Measurements from ENCODE around the gene RBM6. TPM values are rescaled to one million over a fixed set of nuclear protein-coding genes. Genes with fewer than 3 reads are reported as not detected.

Gene RBM6
- total and polyA plus RNA-seq, 2 experiments from 2014 or later: 66.6 to 97.6 TPM

DNA sequence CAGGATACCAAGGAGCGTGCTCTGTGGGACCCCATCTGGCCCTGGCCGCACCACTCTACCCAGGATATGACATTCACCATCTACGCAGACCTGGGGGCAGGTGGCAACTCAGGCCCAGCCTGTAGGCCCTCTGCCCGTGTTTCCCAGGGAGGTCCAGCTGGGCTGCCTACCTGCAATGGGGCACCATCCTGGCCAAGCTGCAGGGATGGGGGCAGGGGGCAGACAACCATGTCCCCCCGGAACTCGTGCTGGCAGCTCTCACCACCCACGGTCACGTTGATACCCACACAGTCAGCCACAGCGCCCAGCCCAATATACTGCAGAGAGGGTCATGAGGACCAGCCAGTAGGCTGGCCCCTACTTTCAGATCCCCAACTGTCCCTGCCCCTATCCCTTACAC lies 44.2 kb upstream of the RBM6 start:
- ATAC-seq (no peak), DNase-seq (ENCODE audit: low spot score) (no peak)
- Mint-ChIP-seq H3K9me3 (no peaks in the 10 kb centered on the region), H3K4me1 (no peaks in the 10 kb centered on the region), H3K36me3 (ENCODE audit: low read depth) (no peaks in the 10 kb centered on the region), H3K27ac (no peak overlapping the region), H3K4me3 (no peak overlapping the region), H3K27me3 (ENCODE audit: insufficient read depth, low read depth, poor library complexity) (peaks cover 7% of the 10 kb centered on the region)
- Histone ChIP-seq H2AFZ (no peak overlapping the region), H3K36me3 (ENCODE audit: insufficient read depth) (no peaks in the 10 kb centered on the region), H3K4me3 (no peak overlapping the region), H4K20me1 (replicated peaks; ENCODE audit: insufficient read depth) (no peaks in the 10 kb centered on the region), H3K4me2 (no peak overlapping the region), H3K4me1 (ENCODE audit: insufficient read depth) (no peaks in the 10 kb centered on the region), H3F3A (replicated peaks; ENCODE audit: low read depth) (no peaks in the 10 kb centered on the region), H3K9me2 (ENCODE audit: insufficient read depth) (no peaks in the 10 kb centered on the region), H3K27ac (ENCODE audit: low read depth) (no peak overlapping the region), H3K79me2 (replicated peaks; ENCODE audit: insufficient read depth) (no peaks in the 10 kb centered on the region), H3K27me3 (ENCODE audit: insufficient read depth) (no peaks in the 10 kb centered on the region)
- no peak for TF ChIP-seq CREB1 (CRISPR knock-in tag; IDR thresholded peaks at IDR 0.05; ENCODE audit: low read depth)
- TF ChIP-seq, protein P1, sequence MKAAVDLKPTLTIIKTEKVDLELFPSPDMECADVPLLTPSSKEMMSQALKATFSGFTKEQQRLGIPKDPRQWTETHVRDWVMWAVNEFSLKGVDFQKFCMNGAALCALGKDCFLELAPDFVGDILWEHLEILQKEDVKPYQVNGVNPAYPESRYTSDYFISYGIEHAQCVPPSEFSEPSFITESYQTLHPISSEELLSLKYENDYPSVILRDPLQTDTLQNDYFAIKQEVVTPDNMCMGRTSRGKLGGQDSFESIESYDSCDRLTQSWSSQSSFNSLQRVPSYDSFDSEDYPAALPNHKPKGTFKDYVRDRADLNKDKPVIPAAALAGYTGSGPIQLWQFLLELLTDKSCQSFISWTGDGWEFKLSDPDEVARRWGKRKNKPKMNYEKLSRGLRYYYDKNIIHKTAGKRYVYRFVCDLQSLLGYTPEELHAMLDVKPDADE (IDR thresholded peaks at IDR 0.05): no peak
- TF ChIP-seq POLR2AphosphoS5 (IDR thresholded peaks at IDR 0.05; ENCODE audit: low read depth): no peak

DNA sequence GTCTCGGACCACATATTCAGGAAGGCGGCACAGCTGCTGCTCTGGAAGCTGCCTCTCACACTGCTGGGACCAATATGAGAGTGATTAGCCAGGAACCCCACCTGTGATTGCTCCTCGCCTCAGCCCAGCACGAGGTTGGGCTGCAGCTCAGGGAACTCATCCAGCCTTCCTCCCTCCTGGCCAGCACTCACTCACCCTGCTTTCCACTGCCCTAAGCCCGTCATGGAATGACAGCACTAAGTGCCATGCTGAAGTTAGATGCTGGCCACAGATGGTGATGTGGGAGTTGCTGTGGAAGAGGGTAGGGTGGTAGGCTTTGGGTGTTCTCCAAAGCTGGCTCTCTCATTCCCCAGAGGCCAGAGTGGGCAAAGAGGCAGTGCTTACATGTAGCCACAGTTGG lies 43.6 kb upstream of the RBM6 start:
- Mint-ChIP-seq H3K4me3 (no peak overlapping the region), H3K9me3 (no peaks in the 10 kb centered on the region), H3K27ac (no peak overlapping the region), H3K27me3 (ENCODE audit: insufficient read depth, low read depth, poor library complexity) (peaks cover 6% of the 10 kb centered on the region), H3K36me3 (ENCODE audit: low read depth) (no peaks in the 10 kb centered on the region), H3K4me1 (peaks cover 3% of the 10 kb centered on the region; the same call in 2 of the 3 replicates)
- no peak for DNase-seq (ENCODE audit: low spot score)
- no peak overlapping the region for H3K4me3 ChIP-seq
- no peaks in the 10 kb centered on the region for H3K36me3 ChIP-seq (ENCODE audit: insufficient read depth)
- H3F3A ChIP-seq (replicated peaks; ENCODE audit: low read depth): no peaks in the 10 kb centered on the region
- H3K27ac ChIP-seq (ENCODE audit: low read depth): no peak overlapping the region
- no peaks in the 10 kb centered on the region for H3K27me3 ChIP-seq (ENCODE audit: insufficient read depth)
- H2AFZ ChIP-seq: no peak overlapping the region
- no peaks in the 10 kb centered on the region for H4K20me1 ChIP-seq (replicated peaks; ENCODE audit: insufficient read depth)
- no peak for ATAC-seq
- H3K79me2 ChIP-seq (replicated peaks; ENCODE audit: insufficient read depth): no peaks in the 10 kb centered on the region
- H3K4me1 ChIP-seq (ENCODE audit: insufficient read depth): no peaks in the 10 kb centered on the region
- no peaks in the 10 kb centered on the region for H3K9me2 ChIP-seq (ENCODE audit: insufficient read depth)
- TF ChIP-seq EZH2 (IDR thresholded peaks at IDR 0.05; ENCODE audit: low read depth, unreplicated experiment): no peak
- no peak for TF ChIP-seq JUNB (IDR thresholded peaks at IDR 0.05; ENCODE audit: unreplicated experiment)
- TF ChIP-seq STAT1 (IDR thresholded peaks at IDR 0.05; ENCODE audit: unreplicated experiment): no peak
- H3K4me2 ChIP-seq: no peak overlapping the region

DNA sequence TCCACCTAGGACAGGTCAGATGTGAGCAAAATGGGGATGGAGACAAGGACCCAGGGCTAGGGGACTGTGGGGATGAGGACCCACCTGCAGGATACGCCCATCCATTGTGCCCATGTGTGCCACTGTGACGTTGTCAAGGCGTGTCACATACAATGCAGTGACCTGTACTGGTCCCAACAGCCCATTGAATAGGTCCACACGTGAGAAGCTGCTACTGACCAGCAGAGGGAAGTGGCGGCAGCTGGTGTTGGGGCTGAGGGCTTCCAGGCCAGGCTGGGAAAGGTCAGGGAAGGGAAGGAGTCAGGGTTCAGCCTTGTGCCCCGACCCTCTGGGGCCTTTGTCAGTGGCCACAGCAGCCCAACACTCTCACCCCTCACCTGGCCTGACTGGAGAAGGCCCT lies 41.0 kb upstream of the RBM6 start:
- Mint-ChIP-seq H3K27me3 (ENCODE audit: insufficient read depth, low read depth, poor library complexity) (peaks cover 14% of the 10 kb centered on the region), H3K27ac (no peak overlapping the region)
- no peak overlapping the region for H3K4me2 ChIP-seq
- TF ChIP-seq EZH2 (IDR thresholded peaks at IDR 0.05; ENCODE audit: low read depth, unreplicated experiment) (no peak), EZH2phosphoT487 (IDR thresholded peaks at IDR 0.05; ENCODE audit: unreplicated experiment) (no peak), CREB1 (CRISPR knock-in tag; IDR thresholded peaks at IDR 0.05; ENCODE audit: low read depth) (no peak), ZNF331 (CRISPR knock-in tag; IDR thresholded peaks at IDR 0.05; ENCODE audit: low read depth) (no peak), NANOG (IDR thresholded peaks at IDR 0.05; ENCODE audit: borderline replicate concordance) (no peak), STAT1 (IDR thresholded peaks at IDR 0.05; ENCODE audit: unreplicated experiment) (no peak), ZNF114 (CRISPR knock-in tag; IDR thresholded peaks at IDR 0.05) (no peak), POLR2AphosphoS5 (IDR thresholded peaks at IDR 0.05; ENCODE audit: low read depth) (no peak), JUNB (IDR thresholded peaks at IDR 0.05; ENCODE audit: unreplicated experiment) (no peak)
- TF ChIP-seq, protein P2, sequence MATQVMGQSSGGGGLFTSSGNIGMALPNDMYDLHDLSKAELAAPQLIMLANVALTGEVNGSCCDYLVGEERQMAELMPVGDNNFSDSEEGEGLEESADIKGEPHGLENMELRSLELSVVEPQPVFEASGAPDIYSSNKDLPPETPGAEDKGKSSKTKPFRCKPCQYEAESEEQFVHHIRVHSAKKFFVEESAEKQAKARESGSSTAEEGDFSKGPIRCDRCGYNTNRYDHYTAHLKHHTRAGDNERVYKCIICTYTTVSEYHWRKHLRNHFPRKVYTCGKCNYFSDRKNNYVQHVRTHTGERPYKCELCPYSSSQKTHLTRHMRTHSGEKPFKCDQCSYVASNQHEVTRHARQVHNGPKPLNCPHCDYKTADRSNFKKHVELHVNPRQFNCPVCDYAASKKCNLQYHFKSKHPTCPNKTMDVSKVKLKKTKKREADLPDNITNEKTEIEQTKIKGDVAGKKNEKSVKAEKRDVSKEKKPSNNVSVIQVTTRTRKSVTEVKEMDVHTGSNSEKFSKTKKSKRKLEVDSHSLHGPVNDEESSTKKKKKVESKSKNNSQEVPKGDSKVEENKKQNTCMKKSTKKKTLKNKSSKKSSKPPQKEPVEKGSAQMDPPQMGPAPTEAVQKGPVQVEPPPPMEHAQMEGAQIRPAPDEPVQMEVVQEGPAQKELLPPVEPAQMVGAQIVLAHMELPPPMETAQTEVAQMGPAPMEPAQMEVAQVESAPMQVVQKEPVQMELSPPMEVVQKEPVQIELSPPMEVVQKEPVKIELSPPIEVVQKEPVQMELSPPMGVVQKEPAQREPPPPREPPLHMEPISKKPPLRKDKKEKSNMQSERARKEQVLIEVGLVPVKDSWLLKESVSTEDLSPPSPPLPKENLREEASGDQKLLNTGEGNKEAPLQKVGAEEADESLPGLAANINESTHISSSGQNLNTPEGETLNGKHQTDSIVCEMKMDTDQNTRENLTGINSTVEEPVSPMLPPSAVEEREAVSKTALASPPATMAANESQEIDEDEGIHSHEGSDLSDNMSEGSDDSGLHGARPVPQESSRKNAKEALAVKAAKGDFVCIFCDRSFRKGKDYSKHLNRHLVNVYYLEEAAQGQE (IDR thresholded peaks at IDR 0.05; ENCODE audit: unreplicated experiment): no peak
- TF ChIP-seq, protein P1 (IDR thresholded peaks at IDR 0.05): no peak
- TF ChIP-seq, protein P3, sequence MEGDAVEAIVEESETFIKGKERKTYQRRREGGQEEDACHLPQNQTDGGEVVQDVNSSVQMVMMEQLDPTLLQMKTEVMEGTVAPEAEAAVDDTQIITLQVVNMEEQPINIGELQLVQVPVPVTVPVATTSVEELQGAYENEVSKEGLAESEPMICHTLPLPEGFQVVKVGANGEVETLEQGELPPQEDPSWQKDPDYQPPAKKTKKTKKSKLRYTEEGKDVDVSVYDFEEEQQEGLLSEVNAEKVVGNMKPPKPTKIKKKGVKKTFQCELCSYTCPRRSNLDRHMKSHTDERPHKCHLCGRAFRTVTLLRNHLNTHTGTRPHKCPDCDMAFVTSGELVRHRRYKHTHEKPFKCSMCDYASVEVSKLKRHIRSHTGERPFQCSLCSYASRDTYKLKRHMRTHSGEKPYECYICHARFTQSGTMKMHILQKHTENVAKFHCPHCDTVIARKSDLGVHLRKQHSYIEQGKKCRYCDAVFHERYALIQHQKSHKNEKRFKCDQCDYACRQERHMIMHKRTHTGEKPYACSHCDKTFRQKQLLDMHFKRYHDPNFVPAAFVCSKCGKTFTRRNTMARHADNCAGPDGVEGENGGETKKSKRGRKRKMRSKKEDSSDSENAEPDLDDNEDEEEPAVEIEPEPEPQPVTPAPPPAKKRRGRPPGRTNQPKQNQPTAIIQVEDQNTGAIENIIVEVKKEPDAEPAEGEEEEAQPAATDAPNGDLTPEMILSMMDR (conservative IDR thresholded peaks at IDR 0.05; ENCODE audit: low read depth in 2 of 2): no peak; a peak in 1 of 4 replicates

More for the DNA sequence above, 41.0 kb upstream of the RBM6 start:
- Histone ChIP-seq H3F3A (replicated peaks; ENCODE audit: low read depth) (peaks cover under 1% of the 10 kb centered on the region; the same call in 1 of the 2 replicates), H3K9me2 (ENCODE audit: insufficient read depth) (no peaks in the 10 kb centered on the region), H3K79me2 (replicated peaks; ENCODE audit: insufficient read depth) (no peaks in the 10 kb centered on the region), H3K4me3 (no peak overlapping the region), H3K27ac (ENCODE audit: low read depth) (no peak overlapping the region), H3K27me3 (ENCODE audit: insufficient read depth) (no peaks in the 10 kb centered on the region), H2AFZ (no peak overlapping the region), H4K20me1 (replicated peaks; ENCODE audit: insufficient read depth) (no peaks in the 10 kb centered on the region), H3K4me1 (ENCODE audit: insufficient read depth) (peaks cover under 1% of the 10 kb centered on the region; the same call in 1 of the 2 replicates), H3K36me3 (ENCODE audit: insufficient read depth) (no peaks in the 10 kb centered on the region)
- DNase-seq (ENCODE audit: low spot score) (no peak), ATAC-seq (no peak)
- H3K9me3 Mint-ChIP-seq: no peaks in the 10 kb centered on the region
- H3K4me1 Mint-ChIP-seq: peaks cover 6% of the 10 kb centered on the region
- no peak overlapping the region for H3K4me3 Mint-ChIP-seq
- no peaks in the 10 kb centered on the region for H3K36me3 Mint-ChIP-seq (ENCODE audit: low read depth)

Data from GM23338 (cell line).